ENCODE measurements around the gene MFAP3L. TPM values are rescaled to one million over a fixed set of nuclear protein-coding genes. Genes with fewer than 3 reads are reported as not detected.

The MFAP3L gene
- total RNA-seq, 1 experiment from 2014 or later, result 5.1 TPM

GRCh38 chr4:170015285-170015684 is 10.9 kb downstream of the MFAP3L start:
- no peaks in the 10 kb centered on the region for H4K20me1 ChIP-seq (ENCODE audit: control insufficient read depth, insufficient read depth, insufficient read length)
- H4K5ac ChIP-seq (ENCODE audit: insufficient read length, low read depth, low read length), result no peak overlapping the region
- H3K27ac Mint-ChIP-seq, result no peak overlapping the region
- no peaks in the 10 kb centered on the region for H3K79me1 ChIP-seq (ENCODE audit: insufficient read depth, low read depth, low read length, poor library complexity, severe bottlenecking)
- H3K56ac ChIP-seq (ENCODE audit: insufficient read length, low read depth, low read length), result no peak overlapping the region
- H3K14ac ChIP-seq (ENCODE audit: insufficient read depth, low read length), result no peak overlapping the region
- H2BK120ac ChIP-seq (ENCODE audit: low read depth, low read length, poor library complexity, severe bottlenecking), result no peak overlapping the region
- no peak for DNase-seq
- H3K23ac ChIP-seq (ENCODE audit: insufficient read length, low read depth, low read length), result no peak overlapping the region
- H3K4me1 ChIP-seq (ENCODE audit: insufficient read depth, low read length), result no peaks in the 10 kb centered on the region
- no peaks in the 10 kb centered on the region for H3K27me3 ChIP-seq (ENCODE audit: insufficient read depth, low read length)
- H2BK5ac ChIP-seq (ENCODE audit: insufficient read length, low read length), result no peak overlapping the region
- H3K79me2 ChIP-seq (ENCODE audit: insufficient read depth, low read length), result no peaks in the 10 kb centered on the region; the same call in 1 of the 2 replicates
- H3T11ph ChIP-seq (ENCODE audit: low read length), result no peak overlapping the region
- no peak overlapping the region for H3K18ac ChIP-seq (ENCODE audit: insufficient read length, low read depth, low read length)
- no peak overlapping the region for H2BK15ac ChIP-seq (ENCODE audit: low read depth, low read length)
- H2BK12ac ChIP-seq (ENCODE audit: insufficient read length, low read depth, low read length), result no peak overlapping the region
- H2AFZ ChIP-seq (ENCODE audit: low read length), result no peak overlapping the region
- H3K4me2 ChIP-seq (ENCODE audit: insufficient read depth, insufficient read length, low read length), result no peak overlapping the region
- H3K4me3 Mint-ChIP-seq, result no peak overlapping the region
- H2AK5ac ChIP-seq (ENCODE audit: insufficient read length, low read length), result no peak overlapping the region
- H3K36me3 Mint-ChIP-seq (ENCODE audit: insufficient read depth in 1 of 3, low read depth in 3 of 3), result peaks cover 0 to 4% (median 0%) of the 10 kb centered on the region in 3 experiments; a peak in 2 of 7 replicates
- no peak overlapping the region for H4K8ac ChIP-seq (replicated peaks; ENCODE audit: insufficient read length, low read depth, low read length)
- no peaks in the 10 kb centered on the region for H3K23me2 ChIP-seq (ENCODE audit: insufficient read length, low read depth, low read length, poor library complexity, severe bottlenecking)
- H2BK20ac ChIP-seq (ENCODE audit: low read depth, low read length, poor library complexity, severe bottlenecking), result no peak overlapping the region
- H3K4ac ChIP-seq (ENCODE audit: low read depth, low read length), result no peak overlapping the region
- H3K9me3 Mint-ChIP-seq, result peaks cover 0 to 6% of the 10 kb centered on the region in 2 experiments; a peak in 3 of 5 replicates
- H3K27me3 Mint-ChIP-seq (ENCODE audit: low read depth), result no peaks in the 10 kb centered on the region
- H3K27ac ChIP-seq (ENCODE audit: insufficient read length, low read depth, low read length), result no peak overlapping the region
- no peak overlapping the region for H3K9ac ChIP-seq (ENCODE audit: extremely low read depth, insufficient read length, low read length)
- H3K9me3 ChIP-seq (ENCODE audit: control insufficient read depth, low read depth, low read length), result no peaks in the 10 kb centered on the region
- H3K4me1 Mint-ChIP-seq, result peaks cover 14 to 17% of the 10 kb centered on the region in 2 experiments
- TF ChIP-seq CTCF (conservative IDR thresholded peaks at IDR 0.05), result no peak
- no peak overlapping the region for H4K91ac ChIP-seq (ENCODE audit: insufficient read length, low read depth, low read length)
- no CpG with 5 or more reads among the region's 4 CpGs for WGBS (ENCODE audit: extremely low coverage, insufficient read length, low lambda C conversion rate)

All from H9 (cell line).